ENCODE data around the gene ERO1A.

ERO1A gene

DNA sequence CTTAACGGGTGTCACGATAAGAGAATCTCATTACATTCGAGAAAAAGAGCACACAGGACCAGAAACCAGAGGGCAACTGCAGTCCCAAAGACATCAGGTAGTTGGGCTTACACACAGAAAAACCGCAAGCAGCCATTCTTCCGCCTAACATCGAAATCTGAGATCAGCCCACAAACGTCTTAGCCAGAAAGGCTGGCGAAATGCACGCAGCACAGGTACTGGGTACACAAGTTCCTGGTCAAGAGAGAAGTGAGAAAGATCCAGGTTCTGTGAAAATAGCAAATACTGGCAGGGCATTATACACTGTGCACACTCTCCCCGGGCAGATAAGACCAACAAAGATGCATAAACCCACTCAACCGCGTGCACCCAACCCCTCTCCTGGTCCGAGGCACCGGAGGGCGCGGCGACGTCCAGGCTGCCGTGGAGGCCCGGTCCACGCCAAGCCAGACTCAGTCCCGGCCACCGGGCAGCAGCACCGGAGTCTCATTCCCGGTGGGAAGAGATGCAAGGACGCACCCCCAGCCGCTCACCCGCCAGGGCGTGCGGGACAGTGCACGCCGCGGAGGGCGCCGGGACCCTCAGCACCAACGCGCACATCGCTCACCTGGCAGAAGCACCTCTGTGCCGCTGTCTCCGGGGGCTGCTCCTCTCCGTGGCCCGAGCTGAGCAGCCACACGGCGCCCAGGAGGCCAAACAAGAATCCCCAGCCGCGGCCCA, 437 bp downstream of the ERO1A start:
- peak; percentile 82 for DNase-seq

DNA sequence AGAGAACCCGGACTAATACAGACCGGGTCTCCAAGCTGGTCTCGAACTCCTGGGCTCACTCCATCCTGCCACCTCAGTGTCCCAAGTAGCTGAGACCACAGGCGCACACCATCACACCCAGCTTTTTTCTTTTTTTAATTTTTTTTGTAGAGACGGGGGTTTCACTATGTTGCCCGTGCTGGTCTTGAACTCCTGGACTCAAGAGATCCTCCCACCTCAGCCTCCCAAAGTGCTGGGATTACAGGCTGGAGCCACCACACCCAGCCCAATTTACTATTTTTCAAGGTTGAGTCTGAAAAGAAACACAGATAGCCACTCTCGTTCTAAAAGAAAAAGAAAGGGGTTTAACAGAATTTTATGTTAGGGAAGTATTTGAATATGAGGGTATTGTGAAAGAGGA, 1.8 kb downstream of the ERO1A start:
- DNase-seq: no peak

DNA sequence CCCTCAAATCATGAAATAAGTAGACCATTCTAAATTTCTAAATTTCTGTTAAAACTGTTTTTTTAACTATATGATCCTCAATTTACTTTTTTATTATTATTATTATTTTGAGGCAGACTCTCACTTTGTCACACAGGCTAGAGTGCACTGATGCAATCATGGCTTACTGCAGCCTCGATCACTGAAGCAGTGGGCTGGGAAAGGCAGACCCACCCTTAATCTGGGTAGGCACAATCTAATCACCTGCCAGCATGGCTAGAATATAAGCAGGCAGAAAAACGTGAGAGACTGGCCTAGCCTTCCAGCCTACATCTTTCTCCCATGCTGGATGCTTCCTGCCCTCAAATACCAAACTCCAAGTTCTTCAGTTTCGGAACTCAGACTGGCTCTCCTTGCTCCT, 2.3 kb downstream of the ERO1A start:
- no peak for DNase-seq

DNA sequence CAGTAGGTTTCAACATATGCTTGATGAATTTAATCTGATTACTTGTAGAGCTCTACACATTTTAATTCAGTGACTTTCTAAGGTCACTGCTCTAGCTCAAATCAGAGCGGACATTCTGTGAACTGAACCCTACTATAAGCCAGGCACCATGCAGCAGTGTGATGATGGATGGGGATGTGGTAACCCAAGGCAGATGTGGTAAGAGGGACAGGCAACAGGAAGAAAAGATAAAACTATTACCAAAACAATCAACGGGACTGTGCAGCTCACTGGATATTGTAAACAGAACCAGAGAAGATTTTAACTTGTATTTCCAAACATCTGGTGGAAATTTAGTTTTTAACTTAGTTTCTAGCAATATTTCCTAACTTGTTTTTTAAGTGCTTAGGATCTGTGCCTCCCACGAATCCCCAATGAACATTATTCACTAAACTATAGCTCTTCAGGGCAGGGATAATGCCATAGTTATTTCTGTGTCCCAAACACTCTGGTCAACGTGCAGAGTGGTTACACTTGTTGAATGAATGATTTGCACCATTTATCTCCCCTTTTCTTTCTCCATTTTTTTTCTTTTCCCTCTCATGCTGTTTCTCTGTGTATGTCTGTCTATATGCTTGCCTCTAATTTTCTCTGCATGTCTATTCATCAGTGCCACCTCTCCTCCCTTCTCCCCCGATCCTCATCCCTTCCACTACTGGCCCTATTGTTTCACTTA, 3.0 kb downstream of the ERO1A start:
- DNase-seq: no peak

- no peak for DNase-seq
These were observed 4.2 kb downstream of the ERO1A start for GRCh38 chr14:52690983-52691760.

DNA sequence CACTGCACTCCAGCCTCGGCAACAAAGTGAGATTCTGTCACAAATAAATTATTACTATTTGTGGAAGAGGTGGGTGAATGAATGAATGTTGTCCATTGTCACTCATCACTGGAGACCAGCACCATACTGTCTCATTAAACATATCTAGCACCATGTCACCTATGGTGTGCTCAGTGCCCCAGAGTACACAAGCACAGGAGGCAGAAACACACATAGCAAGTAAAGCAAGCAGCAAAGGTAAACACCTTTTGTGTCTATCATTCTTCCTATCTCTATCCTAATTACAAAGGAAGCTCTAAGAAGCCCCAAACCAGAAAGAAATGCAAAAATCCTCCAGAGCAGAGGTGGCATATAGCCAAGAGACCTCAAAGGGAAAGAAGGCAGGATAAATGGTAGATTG, 9.2 kb downstream of the ERO1A start:
- DNase-seq: no peak

DNA sequence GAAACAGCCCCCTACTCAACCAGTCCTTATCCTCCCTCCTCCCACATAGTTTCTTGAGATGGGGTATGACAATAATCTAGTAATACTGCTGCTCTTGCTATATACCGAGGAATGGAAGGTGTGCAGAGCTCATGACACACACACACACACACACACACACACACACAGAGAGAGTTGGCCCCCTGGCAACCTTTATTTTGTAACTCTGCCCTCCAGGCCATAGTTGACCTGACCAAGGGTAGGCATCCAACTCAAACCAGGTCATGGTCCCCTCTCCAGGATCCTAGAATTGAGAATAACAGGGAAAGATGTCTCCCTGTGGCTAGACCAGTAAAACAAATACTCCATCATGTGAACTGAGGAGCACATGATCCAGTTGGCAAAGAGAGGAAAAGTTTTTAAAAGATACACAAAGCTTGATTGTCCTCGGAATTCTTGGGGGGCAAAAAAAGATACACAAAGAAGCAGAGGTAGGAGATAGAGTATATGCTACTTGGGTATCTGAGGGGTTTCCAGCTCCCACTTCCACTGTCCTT, 11.3 kb downstream of the ERO1A start:
- DNase-seq: no peak

GRCh38 chr14:52678591-52678990, 16.8 kb downstream of the ERO1A start:
- DNase-seq: no peak

- no peak for DNase-seq
These were observed 31.5 kb downstream of the ERO1A start for GRCh38 chr14:52663850-52664249.

DNA sequence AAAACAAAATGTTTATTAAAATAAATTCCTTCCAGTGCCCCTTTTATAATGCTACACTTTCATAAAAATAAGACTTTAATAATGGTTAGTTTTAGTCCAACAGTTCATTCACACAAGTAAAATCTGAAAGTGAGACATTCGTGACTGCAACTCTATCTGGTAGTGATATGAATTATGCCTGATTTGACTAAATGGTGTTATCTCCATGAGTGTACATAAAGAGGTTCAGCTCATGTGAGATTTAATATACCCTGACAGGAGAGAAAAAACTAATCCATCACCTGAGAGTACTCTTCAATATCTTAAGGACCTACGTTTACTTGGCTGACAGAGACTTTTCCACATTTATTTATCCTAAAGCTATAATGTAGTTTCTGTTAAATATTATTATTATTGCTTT, 34.0 kb downstream of the ERO1A start:
- no peak for DNase-seq

DNA sequence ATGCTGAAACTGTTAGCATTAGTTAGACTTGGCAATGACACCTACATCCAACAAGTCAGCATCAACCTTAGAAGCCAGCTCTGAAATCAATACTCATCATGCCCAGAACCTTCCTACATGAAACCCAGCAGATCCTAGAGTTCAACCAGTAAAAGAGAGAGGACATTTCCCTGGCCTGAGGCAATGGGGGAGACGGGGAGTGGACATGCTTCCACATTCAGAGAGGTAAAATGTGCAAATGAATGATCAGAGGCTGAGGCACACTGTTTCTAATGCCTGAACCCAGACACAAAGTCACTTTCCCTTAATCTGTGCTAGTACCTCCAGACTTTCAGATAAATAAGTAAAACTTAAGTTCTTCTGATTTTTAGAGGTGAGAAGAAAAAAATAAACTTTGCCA, 34.5 kb downstream of the ERO1A start:
- DNase-seq: no peak

- no peak for DNase-seq
These were observed 35.0 kb downstream of the ERO1A start for GRCh38 chr14:52660325-52660724.

- DNase-seq: no peak
These were observed 38.5 kb downstream of the ERO1A start for GRCh38 chr14:52656905-52657304.

- DNase-seq: no peak
These were observed 44.6 kb downstream of the ERO1A start for GRCh38 chr14:52650774-52651173.

- DNase-seq: no peak
These were observed 45.8 kb downstream of the ERO1A start for GRCh38 chr14:52649511-52649910.

DNA sequence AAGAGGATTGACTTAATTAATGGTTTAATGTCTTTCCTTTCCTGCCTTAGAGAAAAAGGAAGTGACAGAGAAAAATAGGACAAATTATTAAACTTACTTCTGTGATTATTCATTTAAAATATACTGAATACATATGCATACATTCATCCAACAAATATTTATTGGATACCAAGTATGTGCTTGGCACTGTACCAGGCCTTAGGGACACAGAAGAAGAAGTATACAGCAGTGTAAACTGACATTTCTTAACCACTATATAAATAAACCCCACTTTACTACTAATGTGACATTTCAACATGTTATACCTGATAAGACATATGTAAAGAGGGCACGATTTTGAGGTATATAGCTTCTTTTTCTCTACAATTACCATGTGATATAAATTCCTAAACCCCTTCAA, 53.6 kb downstream of the ERO1A start:
- DNase-seq: no peak

- no peak for DNase-seq
These were observed 55.2 kb downstream of the ERO1A start for GRCh38 chr14:52640137-52640536.

- DNase-seq: no peak
These were observed 75.7 kb downstream of the ERO1A start for GRCh38 chr14:52619687-52620086.

GRCh38 chr14:52618602-52619001, 76.8 kb downstream of the ERO1A start:
- DNase-seq: no peak

- DNase-seq: no peak
These were observed 85.2 kb downstream of the ERO1A start for GRCh38 chr14:52610187-52610586.

DNA sequence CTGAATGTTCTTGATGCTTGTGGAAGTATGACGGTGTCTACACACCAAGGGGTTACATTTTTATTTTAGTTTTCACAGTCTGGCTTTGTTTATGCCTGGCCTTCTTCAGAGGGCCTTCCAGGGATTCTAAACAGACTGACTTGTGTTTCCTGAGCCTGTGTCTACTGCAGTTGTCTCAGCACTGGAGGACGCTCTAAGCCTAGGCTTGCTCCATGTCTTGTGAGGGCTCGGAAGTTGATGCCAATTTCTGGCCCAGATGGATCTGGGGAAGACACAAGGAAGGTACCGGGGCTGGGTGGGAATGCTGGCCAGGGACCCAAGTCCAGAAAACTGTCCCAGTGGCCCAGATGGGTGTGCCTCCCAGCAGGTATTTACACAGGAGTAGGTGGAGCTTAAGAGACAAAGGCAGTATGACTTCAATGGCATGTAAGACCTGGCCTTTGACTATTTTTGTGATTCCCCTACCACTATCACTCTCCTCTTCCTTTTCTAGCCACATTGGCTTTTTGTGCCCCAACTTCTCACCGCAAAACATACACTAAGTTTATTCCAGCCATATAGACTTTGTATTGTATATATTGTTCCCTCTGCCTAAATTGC, 85.8 kb downstream of the ERO1A start:
- no peak for DNase-seq

GRCh38 chr14:52607061-52607460, 88.3 kb downstream of the ERO1A start:
- DNase-seq: no peak

DNA sequence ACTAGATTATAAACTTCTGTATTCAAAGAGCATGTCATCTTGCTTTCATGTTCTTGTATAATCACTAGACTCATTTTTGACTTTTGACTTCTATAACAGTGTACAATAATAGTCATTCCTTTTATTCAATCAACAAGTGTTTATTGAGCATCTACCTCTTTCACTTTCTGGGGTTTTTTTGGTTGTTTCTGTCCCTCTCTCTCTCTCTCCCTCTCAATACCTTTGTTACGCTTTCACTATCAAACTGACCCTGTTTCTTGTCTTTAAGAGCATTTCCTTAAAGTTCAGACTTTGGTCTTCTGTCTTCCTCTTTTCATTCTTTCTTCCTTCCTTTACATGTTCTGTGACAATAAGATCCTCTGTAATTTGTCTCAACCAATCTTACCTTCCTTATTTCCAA, 93.2 kb downstream of the ERO1A start:
- no peak for DNase-seq

Data from DMS79 treated with DMSO at 0.1 percent for 48 hours (cell line).